Peyer's patch (tissue), 4 donors: ENCODE results near the gene HJURP.

Experiments used
- POLR2A ChIP-seq, 2 donors: fragments of 450-650 bp; IDR thresholded peaks; one replicate each; pipeline ENCODE4 v1.5.1; 2017; ENCODE audit warnings: antibody characterized with exemption in 2 of 2, mild to moderate bottlenecking in 2 of 2, moderate library complexity in 2 of 2
- TF ChIP-seq, protein P1 (sequence below), 6 experiments: fragments of 450-650 bp in 4 of 6; fragments of 200-600 bp in 2 of 6; sonication (generic) in 1 of 6; IDR thresholded peaks; one replicate each; pipeline ENCODE4 v1.5.1; 2017 to 2019; ENCODE audit warnings: antibody characterized with exemption in 6 of 6, mild to moderate bottlenecking in 3 of 6, moderate library complexity in 1 of 6

DNA sequence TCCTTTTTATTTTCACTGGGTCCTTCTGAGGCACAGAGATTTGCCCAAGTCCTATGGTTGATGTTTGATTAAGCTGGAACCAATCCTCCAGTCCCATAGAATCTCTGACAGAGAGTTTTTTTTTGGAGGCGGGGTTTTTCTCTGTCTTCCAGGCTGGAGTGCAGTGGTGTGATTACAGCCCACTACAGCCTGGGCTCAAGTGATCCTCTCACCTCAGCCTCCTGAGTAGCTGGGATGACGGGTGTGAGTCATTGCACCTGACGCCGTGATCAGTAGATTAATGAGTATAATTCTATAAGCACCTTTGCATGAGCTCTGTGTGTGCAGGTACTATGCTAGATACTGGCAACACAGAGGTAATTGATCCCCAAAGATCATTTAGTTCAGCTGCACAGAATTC is 47.5 kb upstream of the HJURP start:
- TF ChIP-seq, protein P1, sequence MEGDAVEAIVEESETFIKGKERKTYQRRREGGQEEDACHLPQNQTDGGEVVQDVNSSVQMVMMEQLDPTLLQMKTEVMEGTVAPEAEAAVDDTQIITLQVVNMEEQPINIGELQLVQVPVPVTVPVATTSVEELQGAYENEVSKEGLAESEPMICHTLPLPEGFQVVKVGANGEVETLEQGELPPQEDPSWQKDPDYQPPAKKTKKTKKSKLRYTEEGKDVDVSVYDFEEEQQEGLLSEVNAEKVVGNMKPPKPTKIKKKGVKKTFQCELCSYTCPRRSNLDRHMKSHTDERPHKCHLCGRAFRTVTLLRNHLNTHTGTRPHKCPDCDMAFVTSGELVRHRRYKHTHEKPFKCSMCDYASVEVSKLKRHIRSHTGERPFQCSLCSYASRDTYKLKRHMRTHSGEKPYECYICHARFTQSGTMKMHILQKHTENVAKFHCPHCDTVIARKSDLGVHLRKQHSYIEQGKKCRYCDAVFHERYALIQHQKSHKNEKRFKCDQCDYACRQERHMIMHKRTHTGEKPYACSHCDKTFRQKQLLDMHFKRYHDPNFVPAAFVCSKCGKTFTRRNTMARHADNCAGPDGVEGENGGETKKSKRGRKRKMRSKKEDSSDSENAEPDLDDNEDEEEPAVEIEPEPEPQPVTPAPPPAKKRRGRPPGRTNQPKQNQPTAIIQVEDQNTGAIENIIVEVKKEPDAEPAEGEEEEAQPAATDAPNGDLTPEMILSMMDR (IDR thresholded peaks at IDR 0.05), result no peak
- no peak for TF ChIP-seq POLR2A (IDR thresholded peaks at IDR 0.05)
